DMS114 treated with DMSO at 0.1 percent for 48 hours (cell line): ENCODE data around the gene LSMEM2.
"Not testable (repeated sequence)": the region's sequence is repeated elsewhere in the genome, so short reads cannot be mapped to it uniquely, and the experiment has no call there.

Experiments
- DNase-seq: peaks from one replicate; lab custom pipeline; 2025; ENCODE audit not compliant: unreplicated experiment; lab: John Stamatoyannopoulos, UW

Gene LSMEM2

DNA sequence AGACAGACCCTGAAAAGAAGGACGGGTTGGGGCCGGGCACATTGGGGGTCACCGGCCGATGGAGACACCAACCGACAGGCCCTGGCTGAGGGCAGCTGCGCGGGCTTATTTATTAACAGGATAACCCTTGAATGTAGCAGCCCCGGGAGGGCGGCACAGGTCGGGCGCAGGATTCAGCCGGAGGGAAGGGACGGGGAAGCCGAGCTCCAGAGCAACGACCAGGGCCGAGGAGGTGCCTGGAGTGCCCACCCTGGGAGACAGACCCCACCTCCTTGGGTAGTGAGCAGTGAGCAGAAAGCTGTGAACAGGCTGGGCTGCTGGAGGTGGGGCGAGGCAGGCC lies 2.2 kb upstream of the LSMEM2 start:
- DNase-seq = no peak

DNA sequence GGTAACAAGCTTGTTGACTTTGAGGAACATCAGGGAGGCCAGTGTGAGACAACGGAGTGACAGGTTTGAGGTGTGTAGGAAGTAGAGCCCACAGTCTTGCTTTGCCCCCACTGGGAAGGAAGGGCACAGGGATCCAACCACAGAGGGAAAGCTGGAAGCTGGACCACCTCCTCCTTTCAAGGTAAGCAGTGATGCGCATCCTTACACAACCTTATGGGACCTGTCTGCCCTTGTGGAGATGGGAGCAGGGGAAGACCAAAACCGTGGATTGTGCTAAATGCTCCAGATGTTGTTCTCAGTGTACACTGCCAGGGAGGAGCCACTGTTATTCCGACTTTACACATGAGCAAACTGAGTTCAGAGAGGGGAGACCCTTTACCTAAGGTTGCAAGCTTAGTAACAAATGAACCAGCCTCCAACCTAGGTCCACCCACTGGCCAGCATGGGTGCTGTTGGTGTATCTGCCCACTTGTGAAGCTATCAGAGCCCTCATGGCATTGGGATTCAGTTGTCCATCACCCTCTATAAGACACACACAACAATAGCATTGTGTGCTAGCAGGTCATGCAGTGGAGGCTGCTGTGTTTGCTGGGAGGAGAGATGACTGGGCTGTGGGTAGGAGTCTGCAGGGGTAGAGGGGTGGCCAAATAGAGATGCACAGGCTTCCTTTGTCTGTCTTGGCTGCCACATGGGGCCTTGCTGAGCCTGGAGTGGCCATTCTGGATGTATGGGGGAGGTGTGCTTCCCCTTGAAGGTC lies 586 bp upstream of the LSMEM2 start:
- DNase-seq = no peak

DNA sequence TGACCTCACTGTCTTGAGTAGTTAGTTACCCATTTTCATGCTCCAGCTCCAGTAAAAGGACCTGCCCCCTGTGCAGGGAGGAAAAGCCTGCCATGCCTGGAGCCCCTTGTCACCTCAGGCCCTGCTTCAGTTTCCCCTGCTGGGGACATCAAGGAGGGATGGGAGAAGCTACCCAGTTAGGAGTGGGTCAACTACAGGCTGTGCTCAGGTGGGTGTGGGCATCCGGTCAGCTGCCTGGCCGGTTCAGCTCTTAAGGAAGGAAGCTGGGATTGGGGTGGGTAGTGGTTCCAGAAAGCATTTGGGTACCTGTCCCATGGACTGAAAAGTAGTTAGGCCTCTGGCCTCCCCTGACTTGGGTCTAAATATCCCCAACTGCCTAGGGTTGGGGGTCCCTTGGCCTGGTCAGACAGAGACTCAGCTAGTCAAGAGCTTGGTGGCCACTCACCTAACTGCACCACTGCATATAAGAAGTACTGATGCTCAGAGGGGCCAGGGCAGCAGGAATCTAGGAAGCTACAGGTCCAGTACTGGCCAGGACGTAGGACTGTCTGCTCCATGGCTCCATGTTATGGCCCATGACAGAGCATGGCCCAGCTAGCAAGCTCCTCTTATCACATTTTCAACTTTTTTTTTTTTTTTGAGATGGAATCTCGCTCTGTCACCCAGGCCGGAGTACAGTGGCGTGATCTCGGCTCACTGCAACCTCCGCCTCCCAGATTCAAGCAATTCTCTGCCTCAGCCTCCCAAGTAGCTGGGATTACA lies 549 bp downstream of the LSMEM2 start:
- no peak for DNase-seq

DNA sequence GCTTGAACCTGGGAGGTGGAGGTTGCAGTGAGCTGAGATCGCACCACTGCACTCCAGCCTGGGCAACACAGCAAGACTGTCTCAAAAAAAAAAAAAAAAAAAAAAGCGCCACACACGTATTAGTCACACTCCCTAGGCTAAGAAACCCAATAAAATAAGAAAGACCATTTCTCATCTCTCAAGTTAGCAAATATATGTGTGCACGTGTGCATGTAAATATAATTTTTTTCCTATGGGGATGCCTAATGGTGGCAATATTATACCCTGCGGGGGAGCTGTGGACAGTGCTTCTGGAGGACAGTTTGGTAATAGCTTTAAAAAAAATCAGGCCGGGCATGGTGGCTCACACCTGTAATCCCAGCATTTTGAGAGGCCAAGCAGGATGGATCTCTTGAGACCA lies 5.2 kb downstream of the LSMEM2 start:
- DNase-seq = not testable (repeated sequence)

DNA sequence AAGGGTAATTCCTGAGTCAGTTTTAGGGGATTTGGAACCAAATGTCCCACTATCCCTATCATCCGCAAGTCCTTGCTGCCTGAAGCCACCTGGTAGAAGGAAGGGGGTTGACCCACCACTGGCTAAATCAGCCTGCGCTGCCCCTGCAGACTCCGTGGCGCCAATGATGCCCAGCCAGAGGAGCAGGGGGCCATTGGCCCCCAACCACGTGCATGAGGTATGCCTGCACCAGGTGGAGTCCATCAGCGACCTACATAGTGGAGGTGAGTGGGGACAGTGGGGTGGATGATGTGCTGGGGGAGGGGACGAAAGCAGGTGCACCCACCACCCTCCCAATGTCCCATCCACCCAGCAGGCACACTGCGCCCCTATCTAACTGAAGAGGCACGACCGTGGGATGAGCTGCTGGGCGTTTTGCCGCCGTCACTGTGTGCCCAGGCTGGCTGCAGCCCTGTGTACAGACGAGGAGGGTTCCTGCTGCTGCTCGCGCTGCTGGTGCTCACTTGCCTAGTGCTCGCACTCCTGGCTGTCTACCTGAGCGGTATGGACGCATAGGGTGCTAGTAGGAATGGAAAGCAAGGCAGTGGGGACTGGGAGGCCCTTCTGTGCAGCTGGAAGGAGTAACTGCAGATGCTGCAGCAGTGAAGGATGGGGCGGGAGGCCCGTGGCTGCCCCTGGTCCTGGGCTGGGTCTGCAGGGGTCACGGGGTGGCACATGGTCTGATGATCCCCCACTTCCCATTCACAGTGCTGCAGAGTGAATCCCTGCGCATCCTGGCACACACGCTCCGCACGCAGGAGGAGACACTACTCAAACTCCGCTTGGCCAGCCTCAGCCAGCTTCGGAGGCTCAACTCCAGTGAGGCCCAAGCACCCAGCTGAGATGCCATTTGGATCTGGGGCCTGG lies 7.7 kb downstream of the LSMEM2 start:
- no peak for DNase-seq

DNA sequence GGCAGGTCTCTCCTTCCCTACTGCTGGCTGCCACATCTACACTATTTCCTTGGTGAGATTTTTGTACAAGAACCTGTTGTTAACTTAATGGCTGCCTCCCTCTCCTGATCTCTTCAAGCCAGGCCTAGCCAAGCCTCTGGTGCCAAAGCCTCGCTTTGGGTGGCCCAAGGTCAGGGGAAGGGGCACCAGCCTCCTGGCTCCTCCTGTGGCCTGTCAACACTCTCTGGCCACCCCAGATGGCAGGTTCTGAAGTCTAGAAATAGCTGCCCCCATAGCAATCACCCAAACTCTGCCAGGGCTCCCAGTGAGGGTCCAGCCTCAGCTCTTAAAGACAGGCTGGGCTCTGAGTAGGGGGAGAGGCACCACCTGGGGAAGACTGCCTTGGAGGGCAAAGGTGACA lies 8.4 kb downstream of the LSMEM2 start:
- no peak for DNase-seq

DNA sequence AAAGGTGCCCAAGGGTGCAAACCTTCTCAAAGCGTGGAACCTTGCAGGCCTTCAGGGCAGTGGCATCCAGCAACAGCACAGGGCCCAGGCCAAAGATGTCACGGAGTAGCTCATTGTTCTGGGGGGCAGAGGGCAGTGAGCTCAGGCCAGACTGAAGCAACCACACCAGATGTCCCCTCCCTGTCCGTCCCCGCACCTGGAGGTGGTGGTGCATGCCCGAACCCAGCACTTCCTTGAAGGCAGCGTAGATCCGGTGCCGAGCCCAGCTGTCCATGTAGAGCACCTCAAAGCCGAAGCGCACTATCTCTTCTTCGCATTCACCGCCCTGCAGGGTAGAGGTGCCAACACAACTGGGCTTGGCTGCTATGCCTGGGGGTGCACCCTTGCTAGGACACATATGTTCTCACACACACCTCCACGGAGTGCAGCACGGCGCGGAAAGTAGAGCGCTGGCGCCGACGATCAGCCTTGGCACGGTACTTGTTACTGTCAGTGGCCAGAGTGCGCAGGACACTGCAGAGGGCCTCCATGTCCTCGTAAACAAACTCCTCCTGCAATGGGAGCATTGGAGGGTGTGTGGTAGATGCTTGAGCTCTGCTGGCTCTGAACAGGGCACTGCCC lies 9.6 kb downstream of the LSMEM2 start:
- no peak for DNase-seq

DNA sequence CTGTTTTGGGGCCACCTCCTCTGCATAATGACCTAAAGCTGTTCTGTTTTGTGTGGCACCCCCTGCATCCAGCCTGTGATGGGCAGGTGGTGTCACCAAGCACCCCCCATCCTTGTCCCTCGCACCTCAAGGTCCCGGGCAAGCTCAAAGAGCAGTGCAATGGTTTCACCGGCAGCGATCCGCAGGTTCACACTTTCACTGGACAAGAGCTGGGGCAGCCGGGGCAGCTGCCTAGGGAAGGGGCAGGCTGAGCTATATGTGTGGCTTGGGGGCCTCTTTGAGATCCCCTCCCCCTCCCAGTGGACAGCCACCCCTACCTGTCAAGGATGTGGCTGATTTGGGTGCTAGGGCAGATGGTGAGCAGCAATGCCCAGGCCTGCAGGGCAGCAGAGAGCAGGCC lies 10.2 kb downstream of the LSMEM2 start:
- DNase-seq = no peak

DNA sequence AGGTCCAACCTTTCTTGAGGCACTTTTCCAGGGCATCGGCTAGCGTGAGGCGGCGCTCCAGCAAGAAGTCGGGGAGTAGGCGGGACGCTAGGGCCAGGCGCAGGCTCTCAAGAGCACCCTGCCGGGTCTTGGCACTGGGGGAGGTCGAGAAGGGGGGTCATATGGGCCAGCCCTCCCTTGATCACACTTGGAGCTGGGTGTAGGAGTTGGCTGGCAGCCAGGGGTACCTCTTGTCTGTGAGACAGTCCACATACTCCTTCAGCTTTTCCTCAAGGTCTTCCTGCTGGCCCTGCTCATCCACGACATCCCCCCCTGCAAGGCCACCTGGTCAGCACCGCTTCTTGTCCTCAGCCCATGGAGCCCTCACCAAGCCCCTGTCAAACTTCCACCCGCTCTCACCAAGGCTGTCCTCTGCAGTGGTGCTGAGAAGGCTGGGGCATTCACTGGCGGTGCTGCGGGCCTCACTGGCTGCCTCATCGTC lies 11.3 kb downstream of the LSMEM2 start:
- no peak for DNase-seq

DNA sequence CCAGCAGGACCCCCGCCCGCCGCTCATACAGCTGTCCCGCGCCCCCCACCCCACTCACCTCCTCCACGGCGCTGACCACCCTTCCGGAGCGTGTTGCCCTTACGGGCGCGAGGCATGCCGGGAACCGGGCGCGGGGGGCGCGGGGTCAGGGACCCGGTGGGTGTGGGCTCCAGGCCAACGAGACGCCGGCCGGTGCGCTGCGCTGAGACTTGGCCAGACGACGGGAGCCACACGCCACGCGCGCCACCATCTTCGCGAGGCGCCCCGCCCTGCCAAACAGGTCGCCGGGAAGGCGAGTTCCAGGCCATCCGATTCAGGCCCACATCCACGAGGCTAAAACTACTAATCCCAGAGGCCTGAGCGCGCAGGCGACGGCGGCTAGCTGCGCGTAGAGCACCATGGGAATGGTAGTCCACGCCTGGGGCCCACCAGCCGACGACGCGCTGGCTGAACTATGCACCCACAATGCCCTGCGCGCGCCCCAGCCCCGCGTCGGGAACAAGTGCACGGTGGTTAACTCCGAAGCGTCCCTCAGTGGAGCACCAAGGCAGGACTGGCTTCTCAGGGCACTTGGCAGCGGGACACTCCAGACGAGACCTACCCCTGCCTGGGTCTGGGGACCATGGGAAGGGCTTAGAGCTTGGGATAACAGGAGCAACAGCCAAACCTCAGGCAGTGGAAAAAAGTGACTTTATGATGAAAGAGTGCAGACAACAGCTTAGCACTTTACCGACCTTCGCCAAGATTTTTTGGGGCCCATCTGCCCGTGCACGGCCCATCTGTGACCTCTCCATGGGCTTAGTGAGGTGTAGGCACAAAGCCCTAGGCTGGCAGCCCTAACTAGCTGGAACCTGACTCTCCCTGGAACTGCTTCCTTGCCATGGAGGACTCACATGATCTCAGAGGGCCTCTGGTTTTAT lies 13.5 kb downstream of the LSMEM2 start, which contains the start of gene IFRD2:
Gene IFRD2, minus strand, starts transcription at position 271 of the 920 bp plus-strand sequence. Its CDS starts 155 bp downstream, at position 116.
- peak; percentile 92 for DNase-seq

DNA sequence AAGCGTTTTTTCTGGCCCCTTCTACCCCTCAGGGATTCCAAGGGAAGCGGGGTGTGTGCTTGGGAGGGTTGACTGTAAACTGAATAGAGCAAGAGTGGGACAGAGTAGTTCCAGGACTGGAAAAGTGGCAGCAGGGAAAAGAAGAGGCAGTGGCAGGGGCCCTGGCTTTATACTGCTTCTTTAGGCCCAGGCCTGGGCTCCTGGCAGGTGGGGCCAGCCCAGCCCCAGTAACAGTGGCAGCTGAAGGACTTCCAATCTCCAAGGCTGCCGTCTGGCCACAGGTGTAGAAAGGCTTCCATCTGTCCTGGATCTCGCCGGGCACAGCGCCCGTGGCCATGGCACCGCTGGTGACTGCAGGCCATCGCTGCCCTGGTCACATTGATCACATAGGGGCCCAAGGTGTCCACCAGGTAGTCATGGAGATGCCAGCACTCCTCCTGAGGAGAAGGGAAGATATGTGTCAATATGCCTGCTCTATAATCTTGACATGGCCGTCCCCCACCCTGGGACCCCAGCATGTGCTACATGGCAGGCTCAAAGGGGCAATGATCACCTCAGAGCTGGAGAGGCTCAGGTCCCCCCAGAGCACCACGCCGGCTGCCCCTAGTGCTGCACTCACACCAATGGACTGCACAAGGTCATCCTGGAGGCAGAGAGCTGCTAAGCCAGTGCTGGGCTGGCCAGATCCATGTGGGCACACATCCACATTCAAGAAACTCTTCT lies 14.4 kb downstream of the LSMEM2 start:
- DNase-seq = no peak

DNA sequence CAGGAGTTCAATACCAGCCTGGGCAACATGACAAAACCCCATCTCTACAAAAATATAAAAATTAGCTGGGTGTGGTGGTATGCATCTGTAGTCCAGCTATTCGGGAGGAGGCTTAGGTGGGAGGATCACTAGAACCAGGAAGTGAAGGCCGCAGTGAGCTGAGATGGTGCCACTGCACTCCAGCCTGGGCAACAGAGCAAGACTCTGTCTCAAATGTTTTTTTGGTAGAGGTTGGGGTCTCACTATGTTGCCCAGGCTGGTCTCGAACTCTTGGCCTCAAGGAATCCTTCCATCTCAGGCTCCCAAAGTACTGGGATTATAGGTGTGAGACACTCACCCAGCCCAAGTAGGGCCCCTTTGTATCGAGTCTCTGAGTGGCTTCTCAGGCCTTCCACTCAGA lies 15.2 kb downstream of the LSMEM2 start:
- no peak for DNase-seq

DNA sequence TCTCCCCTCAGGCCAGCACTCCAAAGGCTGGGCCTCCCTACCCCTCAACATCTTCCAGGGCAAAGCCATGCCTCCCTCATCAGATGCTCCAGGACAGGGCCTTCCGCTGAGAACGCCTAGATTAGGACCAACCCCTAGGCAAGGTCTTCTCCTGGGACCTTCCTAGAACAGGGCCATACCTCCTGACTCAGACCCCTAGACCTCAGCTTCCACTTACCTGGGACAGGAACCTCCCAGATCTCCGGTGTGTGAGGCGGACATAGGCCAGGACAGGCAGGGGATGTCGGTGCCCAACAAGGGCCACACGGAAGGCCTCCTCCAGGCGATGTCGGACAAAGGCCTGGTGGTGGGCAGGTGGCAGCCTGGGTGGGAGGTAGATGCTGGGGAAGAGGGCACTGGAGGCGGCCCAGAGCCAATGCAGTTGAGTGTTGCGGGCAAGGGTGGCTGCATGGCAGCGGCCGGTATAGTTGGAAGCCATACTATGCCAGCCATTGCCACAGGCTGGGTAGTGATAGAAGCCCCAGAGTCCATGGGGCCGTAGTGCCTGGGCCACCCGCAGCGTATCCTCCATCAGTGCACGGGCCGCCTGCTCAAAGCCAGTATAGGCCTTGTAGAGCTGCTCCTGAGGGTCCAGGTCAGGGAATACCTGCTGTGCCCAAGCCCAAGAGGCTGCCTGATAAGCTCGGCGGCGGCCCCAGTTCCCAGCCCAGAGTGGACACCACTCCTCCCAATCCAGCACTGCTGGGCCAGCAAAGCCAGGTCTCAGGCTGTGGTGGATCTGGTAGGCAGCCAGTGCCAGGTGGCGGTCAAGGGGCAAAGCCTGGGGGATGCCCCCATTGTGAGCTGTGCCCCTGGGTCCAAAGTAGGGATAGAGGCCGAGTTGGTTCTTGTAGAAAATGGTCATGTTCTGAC lies 15.9 kb downstream of the LSMEM2 start:
- no peak for DNase-seq

DNA sequence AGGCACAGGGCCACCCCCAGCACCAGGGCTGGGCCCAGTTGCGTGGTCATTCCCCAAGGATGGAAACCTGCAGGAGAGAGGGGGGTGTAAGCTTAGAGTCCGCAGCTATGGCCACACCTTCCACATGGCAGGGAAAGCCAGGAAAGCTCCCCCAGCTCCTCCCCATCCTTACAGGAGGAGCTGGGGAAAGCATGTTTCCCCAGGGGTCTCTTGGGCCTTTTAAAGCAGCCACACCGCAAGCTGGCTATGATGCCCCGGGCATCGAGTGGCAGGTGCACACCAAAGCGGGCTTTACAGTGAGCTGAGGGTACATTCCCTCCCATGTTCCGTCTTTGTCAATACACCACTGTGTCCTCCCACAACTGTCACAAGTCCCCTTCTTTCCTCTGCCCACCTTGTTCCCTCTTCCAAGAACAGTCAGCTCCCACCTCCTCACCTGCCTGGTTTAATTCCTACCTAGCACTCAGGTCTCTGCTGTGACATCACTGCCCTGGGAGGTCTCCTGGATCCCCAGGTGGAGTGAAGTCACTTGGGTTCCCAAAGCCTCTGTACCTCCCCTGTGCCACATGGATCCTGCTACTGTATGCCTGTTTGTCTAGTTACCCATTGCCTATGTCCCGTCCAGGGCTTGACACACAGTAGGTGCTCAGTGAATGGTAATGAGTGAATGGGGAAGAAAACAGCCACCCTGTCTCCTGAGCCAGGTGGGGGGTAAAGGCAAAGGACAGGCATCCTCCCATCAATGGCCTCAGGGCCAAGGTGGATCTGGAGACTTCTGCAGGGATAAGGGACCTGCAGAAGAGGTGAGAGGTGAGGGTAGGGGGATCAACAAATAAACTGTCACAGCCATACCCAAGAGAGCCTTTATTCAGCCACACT lies 16.9 kb downstream of the LSMEM2 start:
- DNase-seq = no peak

DNA sequence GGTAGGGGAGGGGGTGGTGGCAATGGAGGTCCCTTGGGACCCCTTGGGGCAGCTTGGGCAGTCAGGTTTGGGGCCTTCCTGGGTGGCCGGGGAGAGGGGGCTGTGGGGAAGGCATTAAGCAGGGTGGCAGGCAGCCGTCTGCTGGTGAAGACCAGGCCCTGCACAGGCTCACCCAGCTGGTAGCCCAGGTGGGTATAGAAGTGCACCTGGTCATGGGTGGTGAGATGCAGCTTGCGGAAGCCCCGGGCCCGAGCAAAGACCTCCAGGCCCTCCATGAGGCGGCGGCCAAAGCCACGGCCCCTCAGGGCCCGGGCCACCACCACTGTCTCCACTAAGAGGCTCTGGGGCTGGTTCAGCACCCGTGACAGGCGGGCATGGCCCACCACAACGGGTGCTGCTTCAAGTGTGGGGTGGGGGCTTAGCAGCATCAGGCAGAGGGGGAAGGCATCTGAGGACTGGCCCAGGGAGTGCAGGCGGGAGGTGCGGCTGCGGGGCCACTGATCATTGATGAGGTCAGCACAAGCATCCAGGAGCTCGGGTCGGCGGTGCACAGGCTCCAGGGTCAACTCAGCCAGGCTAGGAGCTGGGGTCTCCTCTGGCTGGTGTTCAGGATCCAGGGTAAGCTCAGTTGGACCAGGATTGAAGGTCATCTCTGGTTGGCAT lies 18.0 kb downstream of the LSMEM2 start:
- DNase-seq = no peak

DNA sequence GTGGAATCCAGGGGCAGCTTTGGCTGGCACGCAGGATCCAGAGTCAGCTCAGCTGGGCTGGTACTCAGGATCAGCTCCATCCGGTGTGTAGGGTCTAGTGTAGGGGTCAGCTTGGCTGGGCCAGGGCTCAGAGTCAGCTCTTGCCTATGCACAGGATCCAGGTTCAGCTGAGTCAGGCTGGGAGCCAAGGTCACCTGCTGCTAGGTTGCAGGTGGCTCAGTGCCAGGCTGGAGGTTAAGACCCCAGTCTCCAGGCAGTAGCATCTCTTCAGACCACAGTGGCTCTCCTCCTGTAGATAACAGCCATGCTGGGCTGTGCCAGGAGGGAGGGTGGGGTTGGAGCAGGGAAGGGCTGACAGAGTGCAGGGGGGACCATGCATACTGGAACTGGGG lies 18.5 kb downstream of the LSMEM2 start:
- no peak for DNase-seq
